Stimulated activated CD4-positive, alpha-beta T cell treated with anti-CD3 and anti-CD28 coated beads, Interleukin-1b, Interleukin-23, amount 100 ng/mL, for 4 hours (primary cell): ENCODE measurements around the gene PPM1H.

Source experiments
- DNase-seq, 2 donors: peaks; one replicate each; pipeline ENCODE4 v3.0.0-alpha.2; 2020; ENCODE audit warnings: low read depth in 2 of 2

The PPM1H gene

DNA sequence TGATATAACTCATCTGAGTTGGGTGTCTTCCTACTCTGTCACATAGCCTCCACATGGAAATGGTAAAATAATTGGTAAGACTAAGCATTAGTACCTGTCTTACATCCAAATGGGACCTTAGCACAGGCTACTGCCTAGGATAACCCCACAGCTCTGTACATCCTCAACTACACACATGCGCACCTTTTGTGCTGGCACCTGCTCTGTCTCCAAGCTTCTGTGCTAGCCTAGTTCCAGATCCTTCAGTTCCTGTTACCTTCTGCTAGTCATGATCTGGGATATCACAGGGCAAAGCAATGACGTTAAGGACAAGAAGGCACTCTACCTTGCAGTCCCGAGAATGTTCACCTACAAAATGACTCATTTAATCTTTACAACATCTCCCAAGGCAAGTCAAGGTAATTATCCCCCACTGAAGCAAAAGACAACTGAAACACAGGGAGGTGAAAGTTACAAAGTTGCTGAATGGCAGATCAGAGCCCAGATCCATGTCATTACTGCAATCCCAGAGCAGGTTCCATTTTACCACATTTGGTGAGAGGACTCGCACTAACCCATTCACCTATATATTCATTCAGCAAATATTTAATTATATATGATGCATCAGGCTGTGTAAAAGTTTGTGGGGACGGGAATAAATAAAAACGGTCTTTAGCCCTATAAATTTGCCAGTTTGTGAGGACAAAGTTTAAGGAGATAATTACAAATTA lies 61.7 kb downstream of the PPM1H start:
- DNase-seq, result no peak

DNA sequence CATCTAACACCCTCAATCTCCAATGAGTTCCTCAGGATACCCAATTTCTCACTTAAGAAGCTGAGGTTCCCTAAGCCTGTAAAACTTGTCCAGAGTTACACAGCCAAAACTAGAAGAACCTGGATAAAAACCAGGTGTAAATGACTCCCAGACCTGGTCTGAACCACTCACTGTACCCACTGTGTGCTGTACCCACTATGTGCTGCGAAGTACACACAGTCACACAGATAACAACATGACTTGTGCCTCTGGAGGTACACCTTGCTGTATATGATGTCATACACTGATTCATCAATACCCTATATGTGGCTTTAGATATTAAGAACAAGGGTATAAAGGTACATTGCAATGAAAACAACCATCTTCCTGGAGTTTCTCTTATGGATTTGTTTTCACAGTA lies 66.1 kb downstream of the PPM1H start:
- no peak for DNase-seq

DNA sequence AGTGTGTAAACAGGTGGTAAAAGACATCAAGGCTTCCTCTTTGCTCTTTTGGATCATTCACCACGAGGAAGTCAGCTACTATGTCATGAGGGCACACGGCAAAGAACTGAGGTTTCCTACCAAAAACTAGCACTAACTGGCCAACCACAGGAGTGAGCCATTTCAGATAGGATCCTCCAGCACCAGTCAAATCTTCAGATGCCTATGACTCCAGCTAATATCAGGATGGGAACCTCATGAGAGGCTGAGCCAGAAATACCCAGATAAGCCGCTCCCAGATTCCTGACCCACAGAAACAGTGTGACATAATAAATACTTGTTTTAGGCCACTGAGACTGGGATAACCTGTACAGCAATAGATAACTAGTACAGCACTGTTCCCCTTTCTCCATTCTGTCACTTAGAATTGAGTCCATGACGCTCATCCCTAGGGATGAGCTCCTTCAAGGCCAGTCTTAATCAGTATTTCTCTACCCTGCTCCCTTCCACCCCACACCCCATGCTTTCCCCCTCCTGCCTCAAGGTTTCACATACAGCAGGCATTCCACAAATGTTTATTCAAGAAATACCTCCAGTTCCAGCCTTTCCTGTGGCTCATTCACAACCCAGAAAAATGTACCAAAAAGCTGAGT lies 68.4 kb downstream of the PPM1H start:
- no peak for DNase-seq

DNA sequence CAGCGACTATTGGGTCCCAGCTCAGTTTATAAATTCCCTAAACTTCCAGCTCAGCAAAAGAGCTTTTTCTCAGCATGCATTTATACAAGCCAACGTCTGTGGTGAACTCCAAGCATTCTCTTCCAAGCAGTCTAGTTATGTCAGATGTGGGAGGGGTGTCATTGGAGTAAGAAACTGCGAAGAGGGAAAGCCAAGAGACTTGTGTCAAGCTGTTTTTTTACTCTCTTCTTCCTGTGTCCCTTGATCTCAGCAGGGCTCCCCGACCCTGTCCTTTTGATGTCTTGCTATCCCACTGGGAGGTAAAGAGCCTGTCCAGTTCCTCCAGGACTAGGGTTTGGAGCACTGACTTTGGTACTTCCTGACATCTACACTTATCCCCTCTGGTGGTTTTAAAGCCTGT lies 69.0 kb downstream of the PPM1H start:
- DNase-seq, result no peak

DNA sequence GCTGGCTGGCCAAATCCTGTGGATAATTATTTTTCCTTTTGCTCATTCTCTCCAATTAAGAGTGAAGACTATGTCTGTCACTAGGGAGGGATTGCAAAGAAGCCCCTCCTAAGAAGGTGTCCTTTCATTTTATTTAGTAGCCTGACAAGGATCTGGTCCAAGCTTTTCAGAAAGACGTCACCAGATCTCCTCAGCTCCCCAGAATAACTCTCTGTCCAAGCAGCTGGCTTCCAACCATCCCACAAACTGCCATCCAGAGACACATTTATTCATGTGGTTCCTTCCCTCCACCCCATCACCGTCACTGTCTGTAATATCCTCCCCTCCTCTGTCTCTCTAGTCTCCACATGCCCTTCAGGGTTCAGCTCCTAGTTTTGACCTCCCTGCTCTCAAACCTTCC lies 69.9 kb downstream of the PPM1H start:
- no peak for DNase-seq

GRCh38 chr12:62862259-62862881 lies 72.6 kb downstream of the PPM1H start:
- DNase-seq, result no peak

- DNase-seq, result no peak
Observed at GRCh38 chr12:62861586-62861985, 73.4 kb downstream of the PPM1H start.

GRCh38 chr12:62860501-62861411 lies 74.2 kb downstream of the PPM1H start:
- DNase-seq, result no peak

GRCh38 chr12:62860020-62860419 lies 74.9 kb downstream of the PPM1H start:
- DNase-seq, result no peak

GRCh38 chr12:62859321-62859737 lies 75.6 kb downstream of the PPM1H start:
- DNase-seq, result no peak

DNA sequence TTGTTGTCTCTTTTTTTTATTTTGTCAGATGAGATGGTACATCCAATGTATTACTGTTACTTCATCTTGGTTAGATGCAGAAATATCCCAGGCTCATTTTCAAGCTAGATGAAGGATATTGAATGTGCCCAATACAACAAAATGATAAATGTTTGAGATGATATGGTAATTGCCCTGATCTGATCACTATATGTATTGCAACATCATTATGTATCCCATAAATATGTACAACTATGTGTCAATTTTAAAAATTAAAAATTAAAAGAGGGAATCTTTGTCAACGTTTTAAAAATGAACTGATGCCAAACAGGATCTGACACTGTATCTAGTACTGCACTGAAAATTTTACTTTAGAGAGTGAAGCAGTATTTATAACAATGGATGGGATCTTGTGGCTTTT lies 78.5 kb downstream of the PPM1H start:
- DNase-seq, result no peak

DNA sequence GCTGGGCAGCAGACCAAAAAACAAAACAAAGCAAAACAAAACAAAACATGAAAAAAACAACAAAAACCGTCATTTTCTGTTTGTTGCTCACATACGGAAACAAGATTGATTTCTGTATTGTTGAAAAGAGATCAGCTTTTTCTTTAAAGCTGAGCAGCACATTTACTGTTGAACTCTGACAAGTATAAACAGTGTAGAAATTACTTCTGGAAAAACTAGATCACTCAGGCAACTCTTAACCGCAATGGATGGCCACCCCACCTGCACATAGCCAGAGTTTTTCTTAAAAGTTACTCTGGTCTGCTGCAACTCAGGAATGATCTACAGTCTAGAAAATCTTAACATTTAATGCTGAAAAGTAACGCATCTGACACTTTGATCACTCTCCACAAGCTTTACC lies 80.9 kb downstream of the PPM1H start:
- DNase-seq, result no peak

GRCh38 chr12:62849398-62849797 lies 85.6 kb downstream of the PPM1H start:
- no peak for DNase-seq

DNA sequence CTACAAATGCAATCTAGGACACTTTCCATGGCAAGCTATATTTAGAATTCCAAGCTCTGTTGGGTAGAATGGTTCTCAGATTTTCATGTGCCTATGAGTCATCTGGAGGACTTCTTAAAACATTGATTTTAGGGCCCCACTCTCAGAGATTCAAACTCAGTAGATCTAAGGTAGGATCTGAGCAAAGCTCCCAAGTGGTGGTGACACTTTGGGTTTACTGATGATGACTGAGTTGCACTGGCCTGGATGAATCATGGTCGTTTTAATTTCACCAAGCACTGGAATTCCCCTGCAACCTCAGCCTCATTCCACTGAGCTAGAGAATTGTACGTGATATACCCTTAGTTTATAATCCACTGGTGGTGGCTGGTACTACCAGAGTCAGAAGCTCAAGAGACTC lies 86.5 kb downstream of the PPM1H start:
- DNase-seq, result no peak

GRCh38 chr12:62847709-62848108 lies 87.2 kb downstream of the PPM1H start:
- DNase-seq, result no peak

- DNase-seq, result no peak
Observed at GRCh38 chr12:62846491-62846890, 88.5 kb downstream of the PPM1H start.

- DNase-seq, result no peak
Observed at GRCh38 chr12:62844915-62845314, 90.0 kb downstream of the PPM1H start.

DNA sequence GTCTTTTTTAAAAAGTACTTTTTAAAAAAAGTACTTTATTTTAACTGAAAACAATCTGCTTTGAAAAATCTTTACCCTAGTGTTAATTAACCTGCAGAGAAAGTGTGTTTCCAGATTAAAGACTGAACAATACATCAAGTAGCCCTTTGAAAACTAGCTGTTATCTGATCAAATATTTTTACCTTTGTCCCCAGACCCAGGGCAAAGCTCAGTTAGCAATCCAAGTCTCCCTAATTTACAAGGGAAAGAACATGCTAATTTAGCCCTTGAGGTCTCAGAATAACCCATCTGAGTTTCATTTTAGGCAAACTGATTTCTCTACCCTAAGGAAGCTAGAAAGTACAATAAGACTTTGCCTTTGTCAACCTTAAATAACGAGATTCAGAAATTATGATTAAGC lies 91.2 kb downstream of the PPM1H start:
- no peak for DNase-seq

- DNase-seq, result no peak
Observed at GRCh38 chr12:62841846-62842245, 93.1 kb downstream of the PPM1H start.

DNA sequence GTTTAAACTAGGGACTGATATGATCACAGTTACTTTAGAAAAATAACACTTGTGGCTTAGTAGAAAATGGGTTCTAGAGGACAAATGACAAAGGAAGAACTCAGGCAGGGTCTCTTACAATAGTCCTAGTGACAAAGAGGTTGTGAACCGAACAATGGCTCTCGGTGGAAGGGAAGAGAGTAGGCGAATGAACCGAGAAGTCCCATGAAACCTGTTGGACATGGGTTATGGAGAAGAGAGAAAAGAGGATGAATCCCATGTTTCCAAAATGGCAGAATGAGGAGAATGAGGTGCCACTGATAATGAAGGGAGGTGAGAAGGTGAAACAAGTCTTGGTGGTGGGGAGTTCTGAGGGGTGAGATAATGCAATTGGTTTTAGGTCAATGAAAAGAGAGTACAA lies 94.1 kb downstream of the PPM1H start:
- no peak for DNase-seq

GRCh38 chr12:62839869-62840660 lies 94.9 kb downstream of the PPM1H start:
- no peak for DNase-seq
